HG02981 (cell line): ENCODE results near the gene HMCN2.

Source experiments
- ATAC-seq: cut with Tn5 transposase; IDR thresholded peaks from one replicate; pipeline ENCODE4 v1.9.1; 2021; ENCODE audit warnings: mild to moderate bottlenecking, moderate library complexity; ENCODE audit not compliant: unreplicated experiment

Gene HMCN2

GRCh38 chr9:130359819-130360218, 94.3 kb downstream of the HMCN2 start:
- no peak for ATAC-seq

GRCh38 chr9:130360672-130361071, 95.1 kb downstream of the HMCN2 start:
- ATAC-seq, result no peak

DNA sequence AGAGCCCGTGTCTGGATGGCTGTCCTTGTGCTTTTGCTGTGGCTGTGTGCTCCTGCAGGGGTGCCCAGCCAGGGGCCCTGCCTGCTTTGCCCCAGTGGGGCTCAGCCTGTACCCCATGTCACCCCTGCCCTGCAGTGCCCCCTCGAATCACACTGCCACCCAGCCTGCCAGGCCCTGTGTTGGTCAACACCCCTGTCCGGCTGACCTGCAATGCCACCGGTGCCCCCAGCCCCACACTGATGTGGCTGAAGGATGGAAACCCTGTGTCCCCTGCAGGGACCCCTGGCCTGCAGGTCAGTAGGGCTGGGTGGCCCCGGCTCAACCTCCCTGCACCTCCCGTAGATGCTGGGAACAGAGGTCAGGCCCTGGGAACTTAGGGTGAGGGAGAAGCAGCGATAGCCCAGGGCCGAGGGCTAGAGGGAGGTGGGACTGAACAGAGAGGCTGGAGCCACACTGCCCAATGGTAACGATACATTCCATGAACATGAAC, 96.4 kb downstream of the HMCN2 start:
- ATAC-seq, result no peak

DNA sequence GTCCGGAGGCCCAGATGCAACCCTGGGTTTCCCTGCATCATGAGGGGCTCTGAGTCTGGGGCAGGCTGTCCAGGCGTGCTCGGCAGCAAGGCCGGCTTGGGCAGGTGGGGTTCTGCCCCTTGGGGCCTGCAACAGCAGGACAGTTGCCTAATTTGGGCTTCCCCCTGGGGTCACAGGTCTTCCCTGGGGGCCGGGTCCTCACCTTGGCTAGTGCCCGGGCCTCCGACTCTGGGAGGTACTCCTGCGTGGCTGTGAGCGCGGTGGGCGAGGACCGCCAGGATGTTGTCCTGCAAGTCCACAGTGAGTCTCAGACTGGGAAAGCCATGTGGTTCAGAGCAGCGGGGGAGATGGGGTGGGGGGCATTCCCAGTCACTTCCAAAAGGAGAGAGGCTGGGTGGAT, 97.1 kb downstream of the HMCN2 start:
- ATAC-seq, result no peak

DNA sequence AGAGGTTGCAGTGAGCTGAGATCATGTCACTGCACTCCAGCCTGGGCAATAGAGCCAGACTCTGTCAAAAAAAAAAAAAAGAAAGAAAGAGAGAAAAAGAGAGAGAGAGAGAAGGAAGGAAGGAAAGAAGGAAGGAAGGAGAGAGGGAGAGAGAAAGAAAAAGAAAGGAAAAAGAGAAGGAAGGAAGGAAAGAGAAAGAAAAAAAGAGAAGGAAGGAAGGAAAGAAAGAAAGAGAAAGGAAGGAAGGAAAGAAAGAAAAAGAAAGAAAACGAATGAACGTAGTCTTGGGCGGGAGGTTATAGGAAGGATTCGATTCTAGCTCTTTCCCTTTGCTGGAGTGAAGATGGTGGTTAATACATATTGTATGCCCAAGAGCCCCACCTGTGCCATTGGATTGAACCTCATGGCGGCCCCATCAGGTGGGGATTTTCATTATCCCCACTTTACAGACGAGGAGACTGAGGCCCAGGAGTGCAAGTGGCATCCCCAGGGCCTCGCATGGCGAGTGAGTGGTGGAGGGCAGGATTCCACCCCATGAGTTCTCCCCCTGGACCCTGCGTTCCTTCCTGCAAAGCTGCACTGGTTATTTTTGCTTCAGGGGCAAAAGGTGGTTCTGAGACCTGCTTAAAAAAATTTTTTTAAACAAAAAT, 98.3 kb downstream of the HMCN2 start:
- no peak for ATAC-seq

GRCh38 chr9:130364619-130365322, 99.2 kb downstream of the HMCN2 start:
- ATAC-seq, result no peak

GRCh38 chr9:130365323-130365721, 99.8 kb downstream of the HMCN2 start:
- no peak for ATAC-seq

GRCh38 chr9:130366072-130366471, 100.5 kb downstream of the HMCN2 start:
- ATAC-seq, result no peak

GRCh38 chr9:130366888-130367550, 101.5 kb downstream of the HMCN2 start:
- no peak for ATAC-seq

DNA sequence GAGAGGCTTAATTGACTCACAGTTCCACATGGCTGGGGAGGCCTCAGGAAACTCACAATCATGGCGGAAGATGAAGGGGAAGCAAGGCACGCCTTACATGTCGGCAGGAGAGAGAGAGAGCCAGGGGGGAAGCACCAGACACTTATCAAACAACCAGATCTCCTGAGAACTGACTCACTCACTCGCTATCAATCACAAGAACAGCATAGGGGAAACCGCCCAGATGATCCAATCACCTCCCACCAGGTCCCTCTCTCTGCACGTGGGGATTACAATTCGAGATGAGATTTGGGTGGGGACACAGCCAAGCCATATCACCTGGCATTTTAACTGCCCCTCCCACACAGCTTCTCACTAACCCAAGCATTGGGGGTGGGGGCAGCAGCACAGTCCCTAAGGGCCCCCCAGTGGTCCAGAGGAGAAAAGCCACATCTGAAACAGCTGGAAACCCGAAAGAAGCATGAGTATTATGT, 103.1 kb downstream of the HMCN2 start:
- ATAC-seq, result no peak

- no peak for ATAC-seq
Measured at GRCh38 chr9:130370226-130370625, 104.7 kb downstream of the HMCN2 start.

DNA sequence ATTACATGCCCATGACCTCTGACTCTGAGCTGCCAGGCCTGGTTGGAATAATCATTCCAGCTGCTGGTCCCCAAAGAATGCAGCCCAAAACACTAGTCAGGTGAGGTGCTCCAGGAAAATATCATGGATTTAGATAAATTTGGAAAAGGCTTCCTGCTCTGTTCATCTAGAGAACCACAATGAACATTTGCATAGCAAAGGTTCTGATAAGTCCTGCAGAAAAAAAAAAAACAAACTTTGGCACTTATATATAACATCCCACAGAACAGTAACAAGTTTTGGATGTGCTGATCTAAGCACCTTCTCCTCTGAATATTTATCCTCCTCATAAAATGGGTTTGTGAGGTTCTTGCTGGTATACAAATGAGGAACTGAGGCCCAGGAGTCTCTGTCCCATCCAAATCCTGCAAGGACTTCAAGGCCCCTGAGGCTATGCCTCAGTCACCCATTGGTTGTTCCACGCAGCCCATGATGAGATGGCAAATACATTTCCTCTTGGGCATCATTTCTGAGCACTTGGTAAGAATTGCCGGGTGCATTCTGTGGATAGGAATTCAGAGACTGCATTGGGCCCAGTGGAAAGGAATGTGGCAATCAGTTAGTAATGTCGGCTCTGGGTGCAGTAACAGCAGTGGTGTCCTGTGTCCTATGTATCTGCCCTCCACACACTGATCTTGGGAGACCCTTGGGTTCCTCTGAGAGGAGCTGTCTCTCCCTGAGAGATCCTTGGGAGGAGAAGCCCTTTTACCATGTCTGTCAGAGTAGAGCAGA, 105.8 kb downstream of the HMCN2 start:
- ATAC-seq, result no peak

- ATAC-seq, result no peak
Measured at GRCh38 chr9:130372057-130372456, 106.5 kb downstream of the HMCN2 start.

GRCh38 chr9:130373679-130374325, 108.2 kb downstream of the HMCN2 start:
- ATAC-seq, result no peak

- ATAC-seq, result no peak
Measured at GRCh38 chr9:130377612-130378011, 112.1 kb downstream of the HMCN2 start.

DNA sequence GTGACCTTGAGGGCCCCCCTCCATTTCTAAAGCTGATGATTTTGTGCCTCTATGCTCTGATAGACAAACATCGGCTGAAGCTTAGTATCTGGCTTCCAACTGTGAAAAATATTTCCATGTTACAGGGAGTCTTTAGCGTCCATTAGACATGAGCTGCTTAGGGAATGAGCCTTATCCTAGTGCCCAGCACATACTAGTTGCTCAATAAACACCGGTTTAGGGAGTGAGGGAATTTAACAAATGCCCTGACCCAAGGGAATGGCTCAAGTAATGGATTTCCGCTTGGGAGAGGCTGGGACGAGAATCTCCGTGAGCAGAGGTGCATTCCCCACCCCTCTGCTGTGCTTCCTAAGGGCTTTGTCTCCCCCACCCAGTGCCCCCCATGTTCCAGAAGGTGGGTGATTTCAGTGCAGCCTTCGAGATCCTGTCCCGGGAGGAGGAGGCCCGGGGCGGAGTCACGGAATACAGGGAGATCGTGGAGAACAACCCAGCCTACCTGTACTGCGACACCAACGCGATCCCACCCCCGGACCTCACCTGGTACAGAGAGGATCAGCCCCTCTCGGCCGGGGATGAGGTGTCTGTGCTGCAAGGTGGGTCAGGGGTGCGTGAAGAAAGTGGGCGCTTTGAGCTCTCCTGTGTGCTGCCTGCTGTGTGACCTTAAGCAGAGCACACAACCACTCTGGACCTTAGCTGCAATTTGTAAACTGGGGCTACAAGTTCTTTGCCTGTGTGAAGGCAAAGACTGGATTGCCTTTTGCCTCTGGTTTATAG, 113.5 kb downstream of the HMCN2 start:
- no peak for ATAC-seq

- ATAC-seq, result no peak
Measured at GRCh38 chr9:130379649-130379970, 114.0 kb downstream of the HMCN2 start.

GRCh38 chr9:130380920-130381469, 115.4 kb downstream of the HMCN2 start:
- no peak for ATAC-seq

- no peak for ATAC-seq
Measured at GRCh38 chr9:130381660-130382059, 116.1 kb downstream of the HMCN2 start.

DNA sequence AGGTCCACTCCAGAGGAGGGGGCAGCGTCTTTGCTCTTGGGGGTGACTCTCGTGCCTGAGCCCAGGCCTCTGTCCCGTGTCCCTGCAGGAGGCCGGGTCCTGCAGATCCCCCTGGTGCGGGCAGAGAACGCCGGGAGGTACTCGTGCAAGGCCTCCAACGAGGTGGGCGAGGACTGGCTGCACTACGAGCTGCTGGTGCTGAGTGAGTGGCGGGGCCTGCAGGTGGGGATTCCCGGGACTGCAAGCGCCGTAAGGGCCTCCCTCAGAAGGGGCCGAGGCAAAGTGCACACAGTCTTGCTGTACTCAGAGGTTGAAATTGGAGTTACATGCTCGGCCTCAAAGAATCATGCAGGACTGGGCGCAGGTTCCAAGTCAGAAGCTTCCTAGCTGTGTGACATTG, 116.5 kb downstream of the HMCN2 start:
- no peak for ATAC-seq
